T47D (cell line): ENCODE results near the gene EPYC.

Experiments
- DNase-seq, 2 experiments: peaks; one replicate each; pipeline versions ENCODE4 v3.0.0 to v3.0.0-alpha.2; 2011 to 2012; ENCODE audit warnings: low read depth in 1 of 2, low spot score in 1 of 2
- JUND ChIP-seq: IDR thresholded peaks from 2 replicates; pipeline ENCODE4 v1.6.1; 2012; ENCODE audit warnings: low read depth
- in situ Hi-C: cut with HindIII; loops from 2 replicates; pipeline ENCODE4 v1.10.0; 2016; ENCODE audit warnings: low sequenced_read_pairs, low pct_unique_long_range_greater_than_20kb

EPYC gene

DNA sequence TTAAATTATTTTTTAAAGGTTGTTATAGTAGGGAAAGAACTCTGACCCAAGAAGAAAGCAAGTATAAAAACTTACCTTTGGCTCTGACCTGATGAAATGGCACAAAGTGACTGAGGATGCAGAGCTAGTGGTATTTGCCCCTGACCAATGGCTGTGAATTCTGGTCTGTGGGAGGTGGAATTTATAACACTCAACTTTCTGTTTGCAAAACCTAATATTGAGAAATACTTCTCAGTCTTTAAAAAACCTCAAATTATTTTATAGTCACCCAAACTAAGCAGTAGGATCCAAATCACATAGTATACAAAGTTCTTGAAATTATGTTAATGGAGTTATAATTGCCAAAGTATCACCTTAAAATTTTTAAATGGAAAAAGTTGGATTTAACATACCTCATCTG, at the start of gene EPYC:
Gene EPYC (minus strand): TSS at position 101 of the 400 bp plus-strand sequence. CDS start 2,407 bp downstream, outside the sequence.
- no peak for DNase-seq
- no peak for TF ChIP-seq JUND
- in situ Hi-C loops: no loop called here

DNA sequence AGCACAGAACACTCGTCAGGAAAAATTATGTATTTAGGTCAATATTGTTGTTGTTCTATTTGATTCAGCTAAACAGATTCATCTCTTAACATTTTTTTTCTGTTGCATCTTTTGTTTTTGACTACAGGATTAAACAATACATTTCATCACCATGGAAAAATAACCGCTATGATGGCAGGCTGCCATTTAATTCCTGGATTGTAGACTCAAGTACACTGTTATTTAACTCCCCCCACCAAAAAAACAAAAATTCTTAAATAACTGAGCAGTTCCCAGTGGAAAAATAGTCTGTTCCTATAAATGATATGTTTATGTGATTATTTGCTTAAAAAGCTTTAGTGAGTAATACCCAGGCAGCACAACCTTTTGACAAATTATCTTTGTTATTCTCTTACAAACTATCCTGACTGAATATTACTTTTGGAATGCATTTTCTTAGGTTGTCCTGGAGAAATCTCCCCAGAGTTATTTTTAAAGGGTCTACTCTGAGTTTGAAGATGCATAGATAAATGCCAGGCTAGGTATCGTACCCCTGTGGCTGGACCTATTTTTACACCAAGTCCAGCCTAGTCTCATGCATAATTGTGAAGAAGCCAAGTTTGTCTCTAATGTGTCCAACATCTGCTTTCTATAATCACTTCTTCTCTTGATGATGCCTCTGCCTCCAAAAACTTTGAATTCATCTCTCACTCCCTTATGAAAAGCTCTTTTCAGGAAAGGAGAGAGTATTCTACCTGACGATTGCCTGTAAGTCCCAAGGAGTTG, 49.4 kb upstream of the EPYC start:
- no peak for TF ChIP-seq JUND
- no peak for DNase-seq
- in situ Hi-C loops: no loop called here

GRCh38 chr12:91052026-91052425, 47.3 kb upstream of the EPYC start:
- no peak for TF ChIP-seq JUND
- in situ Hi-C loops: no loop called here
- DNase-seq: no peak

GRCh38 chr12:91044586-91044985, 39.8 kb upstream of the EPYC start:
- TF ChIP-seq JUND: no peak
- DNase-seq: no peak
- in situ Hi-C loops: no loop called here

GRCh38 chr12:91043408-91043807, 38.6 kb upstream of the EPYC start:
- no peak for TF ChIP-seq JUND
- in situ Hi-C loops: no loop called here
- no peak for DNase-seq

DNA sequence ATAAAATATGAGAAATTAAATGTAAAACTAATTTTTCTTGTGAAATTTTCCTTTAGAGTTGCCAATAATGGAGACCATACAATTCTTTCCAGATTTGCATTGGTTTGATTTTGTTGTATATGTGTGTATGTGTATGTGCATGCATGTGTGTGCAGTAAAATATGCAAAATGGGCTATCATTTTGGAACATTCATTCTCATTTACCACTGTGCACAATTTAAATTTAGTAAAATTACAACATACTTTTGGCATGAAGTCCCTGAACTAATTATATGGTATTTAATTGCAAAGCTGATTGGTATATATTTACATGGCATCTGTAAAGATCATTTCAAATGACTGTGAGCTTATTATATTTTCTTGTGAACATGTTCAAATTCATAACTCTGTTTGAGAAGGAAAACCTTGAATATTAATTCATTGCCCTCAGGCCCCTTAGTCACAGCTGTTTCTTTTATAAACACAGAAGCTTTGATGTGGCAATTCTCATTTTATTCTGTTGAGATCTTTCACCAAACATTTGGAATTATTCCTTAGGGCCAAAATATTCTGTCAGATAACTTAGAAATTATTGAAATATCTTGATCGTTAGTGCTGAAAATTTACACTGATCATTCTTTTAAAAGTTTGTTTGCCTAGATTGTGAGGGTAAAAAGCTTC, 35.5 kb upstream of the EPYC start:
- in situ Hi-C loops: no loop called here
- no peak for DNase-seq
- no peak for TF ChIP-seq JUND

GRCh38 chr12:91037276-91037675, 32.5 kb upstream of the EPYC start:
- DNase-seq: no peak
- TF ChIP-seq JUND: no peak
- in situ Hi-C loops: no loop called here

- in situ Hi-C loops: no loop called here
- no peak for TF ChIP-seq JUND
- no peak for DNase-seq
Observed at GRCh38 chr12:91033251-91033650, 28.5 kb upstream of the EPYC start.

- in situ Hi-C loops: no loop called here
- no peak for TF ChIP-seq JUND
- DNase-seq: no peak
Observed at GRCh38 chr12:91023326-91024004, 18.7 kb upstream of the EPYC start.

DNA sequence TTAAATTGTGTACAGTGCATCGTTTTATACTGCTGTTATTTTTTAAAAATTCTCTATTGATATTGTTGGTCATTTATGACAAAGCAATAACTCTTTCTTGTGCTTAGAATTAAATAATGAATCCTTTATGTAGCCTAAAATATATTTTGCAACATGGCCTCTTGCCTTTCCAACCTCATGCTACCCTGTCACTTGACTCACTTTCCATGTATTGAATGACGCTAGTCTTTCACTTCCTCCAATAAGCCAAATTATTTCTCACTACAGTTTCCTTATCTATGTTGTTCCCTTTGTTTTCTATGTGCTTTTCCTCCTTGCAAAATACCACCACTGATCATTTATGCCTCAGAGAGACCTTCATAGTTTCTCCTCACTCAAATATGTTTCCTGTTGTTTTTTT, 16.3 kb upstream of the EPYC start:
- in situ Hi-C loops: no loop called here
- DNase-seq: no peak
- TF ChIP-seq JUND: no peak

DNA sequence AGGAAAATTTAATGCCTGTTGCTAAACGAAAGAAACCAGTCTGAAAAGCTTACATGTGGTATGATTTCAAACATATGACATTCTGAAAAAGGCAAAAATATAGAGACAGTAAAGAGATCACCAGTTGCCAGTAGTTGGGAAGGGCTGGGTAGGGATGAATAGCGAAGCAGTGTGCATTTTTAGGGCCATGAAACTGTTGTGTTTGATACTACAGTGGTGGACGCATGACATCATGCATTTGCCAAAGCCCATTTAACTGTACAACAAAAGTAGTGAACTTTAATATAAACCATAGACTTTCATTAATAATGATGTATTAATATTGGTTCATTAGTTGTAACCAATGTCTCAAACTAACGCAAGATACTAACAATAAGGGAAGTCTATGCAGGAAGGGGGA, 14.7 kb upstream of the EPYC start:
- TF ChIP-seq JUND: no peak
- in situ Hi-C loops: no loop called here
- no peak for DNase-seq

DNA sequence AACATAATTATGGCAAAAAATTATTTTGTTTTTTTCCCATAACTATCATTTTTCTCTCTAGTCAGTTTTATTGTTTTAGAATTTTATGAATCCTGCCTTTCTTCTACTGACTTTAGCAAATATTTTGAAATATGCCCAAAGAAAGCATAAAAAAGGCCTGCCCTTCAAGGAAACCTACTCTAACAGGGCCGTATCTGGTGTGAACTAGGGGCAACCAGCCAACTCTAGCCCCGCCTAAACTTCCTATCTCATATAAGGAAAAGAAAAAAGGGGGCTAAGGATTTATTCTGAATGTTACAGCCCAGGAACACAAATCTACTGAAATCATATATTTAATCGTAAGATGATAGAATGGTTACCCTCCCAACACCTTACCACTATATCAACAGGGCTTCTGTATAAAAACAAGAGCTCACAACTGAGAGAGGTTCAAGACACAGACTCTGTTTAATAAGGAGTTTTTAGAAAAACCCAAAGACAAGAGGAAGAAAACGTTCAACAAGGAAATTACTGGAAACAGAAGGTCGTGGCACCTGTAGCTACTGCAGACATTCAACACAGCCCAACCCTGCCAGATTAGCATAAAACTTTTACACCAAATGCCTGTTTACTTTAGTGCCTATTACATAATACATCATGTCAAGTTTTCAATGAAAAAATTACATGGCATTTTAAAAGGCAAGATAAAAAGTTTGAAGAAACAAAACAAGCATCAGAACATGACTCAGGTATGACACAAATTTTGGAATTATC, 12.9 kb upstream of the EPYC start:
- in situ Hi-C loops: no loop called here
- no peak for DNase-seq
- TF ChIP-seq JUND: no peak
